Calu3 (cell line): ENCODE data around the gene PRKAG2. TPM values are rescaled to one million over a fixed set of nuclear protein-coding genes. Genes with fewer than 3 reads are reported as not detected.
A peak's percentile ranks its signal among the peaks of the same experiment; 100 is the strongest.

Experiments used
- BruUV-seq: library from RNA; stranded (reverse); fragments of 400-500 nt; replicated peaks from 2 replicates; lab custom pipeline; 2021; lab: Mats Ljungman, UMichigan
- CTCF ChIA-PET: fragments of 300-600 bp; sonication (Branson Sonifier 250); formaldehyde crosslinking; loops from one replicate; lab custom pipeline; 2022; ENCODE audit warnings: antibody characterized with exemption; lab: Charles Lee
- DNase-seq: peaks from one replicate; pipeline ENCODE4 v3.0.0; 2022
- H3K27ac Mint-ChIP-seq: one replicate; pipeline ENCODE4 v1.8.0; 2022; ENCODE audit warnings: mixed read lengths; ENCODE audit not compliant: unreplicated experiment
- H3K27me3 Mint-ChIP-seq: one replicate; pipeline ENCODE4 v1.8.0; 2022; ENCODE audit warnings: mixed read lengths; ENCODE audit not compliant: unreplicated experiment
- H3K36me3 Mint-ChIP-seq: one replicate; pipeline ENCODE4 v1.8.0; 2022; ENCODE audit warnings: mild to moderate bottlenecking, moderate library complexity, mixed read lengths; ENCODE audit not compliant: insufficient read depth, unreplicated experiment
- H3K4me1 Mint-ChIP-seq: one replicate; pipeline ENCODE4 v1.8.0; 2022; ENCODE audit warnings: mild to moderate bottlenecking, low read depth, mixed read lengths; ENCODE audit not compliant: unreplicated experiment
- H3K4me3 Mint-ChIP-seq: one replicate; pipeline ENCODE4 v1.8.0; 2022; ENCODE audit warnings: mild to moderate bottlenecking, low read depth, moderate library complexity, mixed read lengths; ENCODE audit not compliant: unreplicated experiment
- H3K9me3 Mint-ChIP-seq: one replicate; pipeline ENCODE4 v1.8.0; 2022; ENCODE audit warnings: low read depth, mixed read lengths; ENCODE audit not compliant: unreplicated experiment
- CTCF ChIP-seq: fragments of 200-600 bp; IDR thresholded peaks from one replicate; pipeline ENCODE4 v1.8.0; 2022; ENCODE audit warnings: antibody characterized with exemption; ENCODE audit not compliant: unreplicated experiment
- intact Hi-C: fragments of 100-400 bp; cut with micrococcal nuclease; formaldehyde crosslinking; loops from one replicate; pipeline ENCODE4 v1.10.0; 2022; ENCODE audit not compliant: unreplicated experiment
- total RNA-seq: library from RNA; stranded (reverse); gene quantifications from 2 replicates; pipeline ENCODE4 v1.2.3, GENCODE V29; 2022

Gene PRKAG2
- total RNA-seq, 1 experiment from 2014 or later, result 22.4 TPM

GRCh38 chr7:151607464-151607867, 269.4 kb downstream of the PRKAG2 start:
- H3K9me3 Mint-ChIP-seq, result peaks cover 3% of the 10 kb centered on the region
- peak overlapping the region; percentile 8 for H3K27ac Mint-ChIP-seq
- no peaks in the 10 kb centered on the region for H3K27me3 Mint-ChIP-seq
- peaks cover 20% of the 10 kb centered on the region for H3K4me1 Mint-ChIP-seq
- H3K36me3 Mint-ChIP-seq, result no peaks in the 10 kb centered on the region
- no peak overlapping the region for H3K4me3 Mint-ChIP-seq
- CTCF ChIA-PET, result no interaction called here
- intact Hi-C loops, result no loop called here
- peak; percentile 23 for DNase-seq
- TF ChIP-seq CTCF, result no peak
- BruUV-seq, result no TSS peak

- Mint-ChIP-seq H3K4me1 (peaks cover 47% of the 10 kb centered on the region), H3K4me3 (no peak overlapping the region), H3K27me3 (no peaks in the 10 kb centered on the region), H3K27ac (peak overlapping the region; percentile 18), H3K36me3 (no peaks in the 10 kb centered on the region), H3K9me3 (peaks cover 3% of the 10 kb centered on the region)
- no peak for DNase-seq
- no peak for TF ChIP-seq CTCF
- intact Hi-C loops, result no loop called here
- no TSS peak for BruUV-seq
- CTCF ChIA-PET, result no interaction called here
Measured at GRCh38 chr7:151603951-151604350, 273.0 kb downstream of the PRKAG2 start.

- no peaks in the 10 kb centered on the region for H3K36me3 Mint-ChIP-seq
- H3K9me3 Mint-ChIP-seq, result peaks cover 3% of the 10 kb centered on the region
- intact Hi-C loops, result no loop called here
- no peak overlapping the region for H3K27ac Mint-ChIP-seq
- no peak for TF ChIP-seq CTCF
- DNase-seq, result no peak
- no TSS peak for BruUV-seq
- no peaks in the 10 kb centered on the region for H3K27me3 Mint-ChIP-seq
- H3K4me3 Mint-ChIP-seq, result no peak overlapping the region
- CTCF ChIA-PET, result no interaction called here
- H3K4me1 Mint-ChIP-seq, result peaks cover 51% of the 10 kb centered on the region
Measured at GRCh38 chr7:151601521-151602305, 275.2 kb downstream of the PRKAG2 start.

- Mint-ChIP-seq H3K9me3 (peaks cover 3% of the 10 kb centered on the region), H3K4me3 (peak overlapping the region; percentile 43), H3K36me3 (no peaks in the 10 kb centered on the region), H3K27ac (peak overlapping the region; percentile 79), H3K27me3 (no peaks in the 10 kb centered on the region), H3K4me1 (peaks cover 55% of the 10 kb centered on the region)
- BruUV-seq, result no TSS peak
- no peak for DNase-seq
- CTCF ChIA-PET, result interaction anchor here (0.8 to 1.4 kb wide), 3 partner anchors 20 to 154 kb away, joined by 3 read pairs; no protein-coding TSS in a partner anchor
- no peak for TF ChIP-seq CTCF
- intact Hi-C loops, result no loop called here
Measured at GRCh38 chr7:151600331-151600730, 276.6 kb downstream of the PRKAG2 start.
